K562 (cell line): ENCODE results near the gene TRMT2A. TPM values are rescaled to one million over a fixed set of nuclear protein-coding genes. Genes with fewer than 3 reads are reported as not detected.
A peak's percentile ranks its signal among the peaks of the same experiment; 100 is the strongest.

Experiments
- AFF4 ChIP-seq: sonication (generic); formaldehyde crosslinking; IDR thresholded peaks from 2 replicates; pipeline ENCODE4 v1.8.0; 2023; ENCODE audit warnings: mild to moderate bottlenecking, missing genetic modification reagents
- ARNT ChIP-seq, 2 experiments: fragments of 450-650 bp; IDR thresholded peaks; 2 replicates each; pipeline ENCODE4 v1.6.1; 2016; ENCODE audit warnings: mild to moderate bottlenecking in 1 of 2
- BHLHE40 ChIP-seq: IDR thresholded peaks from 2 replicates; pipeline ENCODE4 v1.6.1; 2011; ENCODE audit warnings: low read length, improper control_type of control experiment
- ELF4 ChIP-seq: fragments of 450-650 bp; formaldehyde crosslinking; IDR thresholded peaks from 2 replicates; pipeline ENCODE4 v1.4.0; 2022; ENCODE audit warnings: missing genetic modification characterization
- GTF2B ChIP-seq: IDR thresholded peaks from 2 replicates; pipeline ENCODE4 v1.6.1; 2011; ENCODE audit not compliant: insufficient read length; ENCODE audit errors: extremely low read depth
- GTF2F1 ChIP-seq: IDR thresholded peaks from 2 replicates; pipeline ENCODE4 v1.6.1; 2011; ENCODE audit warnings: low read depth, low read length, improper control_type of control experiment
- GTF3C2 ChIP-seq: IDR thresholded peaks from 3 replicates; pipeline ENCODE4 v1.6.1; 2011; ENCODE audit warnings: borderline replicate concordance, mild to moderate bottlenecking, moderate library complexity; ENCODE audit not compliant: insufficient read length; ENCODE audit errors: extremely low read depth
- HNRNPLL ChIP-seq: fragments of 200-400 bp; formaldehyde crosslinking; IDR thresholded peaks from 2 replicates; pipeline ENCODE4 v1.6.1; 2017; ENCODE audit warnings: low read length, low read depth, mild to moderate bottlenecking; ENCODE audit not compliant: poor library complexity, severe bottlenecking
- KLF1 ChIP-seq: fragments of 450-650 bp; IDR thresholded peaks from 2 replicates; pipeline ENCODE4 v1.6.1; 2016; ENCODE audit warnings: missing genetic modification characterization, missing compliant biosample characterization
- MED1 ChIP-seq: sonication (generic); formaldehyde crosslinking; IDR thresholded peaks from 2 replicates; pipeline ENCODE4 v1.8.1; 2023; ENCODE audit warnings: missing genetic modification reagents, borderline replicate concordance
- NCOR1 ChIP-seq: fragments of 450-650 bp; IDR thresholded peaks from 2 replicates; pipeline ENCODE4 v1.6.1; 2016; ENCODE audit warnings: mild to moderate bottlenecking, moderate library complexity
- POLR3A ChIP-seq: IDR thresholded peaks from 2 replicates; pipeline ENCODE4 v1.6.1; 2011; ENCODE audit warnings: borderline replicate concordance, mild to moderate bottlenecking, moderate library complexity; ENCODE audit not compliant: insufficient read length, insufficient read depth; ENCODE audit errors: extremely low read depth
- SETDB1 ChIP-seq: IDR thresholded peaks from one replicate; pipeline ENCODE4 v1.6.1; 2012; ENCODE audit warnings: low read length, control low read depth, inconsistent platforms
- SLC30A9 ChIP-seq: fragments of 250-450 bp; sonication (Bioruptor Pico); IDR thresholded peaks from 2 replicates; pipeline ENCODE4 v1.8.0; 2022; ENCODE audit warnings: mild to moderate bottlenecking, moderate library complexity
- SNAPC5 ChIP-seq: fragments of 250-450 bp; sonication (Bioruptor Pico); IDR thresholded peaks from 2 replicates; pipeline ENCODE4 v1.8.0; 2021; ENCODE audit warnings: moderate library complexity, mild to moderate bottlenecking, inconsistent platforms
- SOX6 ChIP-seq: fragments of 450-650 bp; IDR thresholded peaks from 2 replicates; pipeline ENCODE4 v1.6.1; 2014; ENCODE audit warnings: mild to moderate bottlenecking
- TCF15 ChIP-seq: fragments of 250-450 bp; sonication (Bioruptor Pico); IDR thresholded peaks from 2 replicates; pipeline ENCODE4 v1.8.0; 2022; ENCODE audit warnings: moderate library complexity, mild to moderate bottlenecking, inconsistent platforms
- THAP7 ChIP-seq: fragments of 250-450 bp; sonication (Bioruptor Pico); IDR thresholded peaks from 2 replicates; pipeline ENCODE4 v1.5.0; 2021
- ZZZ3 ChIP-seq: fragments of 450-650 bp; IDR thresholded peaks from 2 replicates; pipeline ENCODE4 v1.6.1; 2016; ENCODE audit warnings: antibody characterized with exemption, mild to moderate bottlenecking, moderate library complexity
- polyA plus RNA-seq, 8 experiments: library from polyadenylated mRNA; depleted of rRNA in 4 of 8; stranded (reverse) in 5 of 8; unstranded in 3 of 8; fragments of >200 nt; fragmentation: Nextera tagmentation in 2 of 8; fragmentation: Illumina TruSeq in 1 of 8; extraction: Ambion mirVana in 2 of 8; extraction: Trizol in 1 of 8; gene quantifications; 2 replicates each; pipeline versions ENCODE4 v1.2.1 to v1.2.3, GENCODE V29; 2011 to 2014; ENCODE audit warnings: inconsistent platforms in 1 of 8, missing spikeins in 1 of 8
- total RNA-seq, 7 experiments: library from RNA; depleted of rRNA in 6 of 7; stranded (reverse); fragments of >200 nt in 6 of 7; fragmentation: Illumina TruSeq in 2 of 7; extraction: Trizol in 2 of 7; gene quantifications; 2 replicates each; pipeline versions ENCODE4 v1.2.1 to v1.2.3, GENCODE V29; 2011 to 2021; ENCODE audit warnings: low replicate concordance in 1 of 7

TRMT2A gene
- total and polyA plus RNA-seq, 9 of the 15 experiments (the other 6 are each of a cell fraction or from before 2014, with no cell fraction given): 1.6 to 265 (median 140) TPM

- TF ChIP-seq AFF4 (CRISPR knock-in tag) (no peak), ARNT (IDR thresholded peaks at IDR 0.05) (no peak), ELF4 (CRISPR knock-in tag) (peak; percentile 51; the same call in 1 of the 2 replicates), SNAPC5 (CRISPR knock-in tag) (no peak), SOX6 (no peak), SLC30A9 (CRISPR knock-in tag) (no peak), MED1 (CRISPR knock-in tag) (no peak), KLF1 (no peak), ZZZ3 (no peak), POLR3A (no peak), SETDB1 (peak; percentile 16), GTF3C2 (no peak), GTF2B (no peak), BHLHE40 (no peak), NCOR1 (no peak), THAP7 (CRISPR knock-in tag) (no peak), TCF15 (peak; percentile 12; the same call in 1 of the 2 replicates), HNRNPLL (peak; percentile 21), GTF2F1 (no peak)
These were observed 33.7 kb downstream of the TRMT2A start (continued) for GRCh38 chr22:20083157-20083890.
